Stimulated activated CD8-positive, alpha-beta memory T cell treated with anti-CD3 and anti-CD28 coated beads, Interleukin-12 subunit alpha, Interleukin-12 subunit beta, amount 100 ng/mL, for 1 hour (primary cell): ENCODE measurements around the gene HADHB.
"Not testable (repeated sequence)": the region's sequence is repeated elsewhere in the genome, so short reads cannot be mapped to it uniquely, and the experiment has no call there.

ENCODE experiments used
- DNase-seq: peaks from one replicate; pipeline ENCODE4 v3.0.0-alpha.2; 2020; ENCODE audit warnings: low read depth

The HADHB gene

GRCh38 chr2:26330114-26330549, 85.4 kb downstream of the HADHB start:
- peak; percentile 71 for DNase-seq

GRCh38 chr2:26330604-26331003, 85.9 kb downstream of the HADHB start:
- DNase-seq: no peak

GRCh38 chr2:26331321-26331720, 86.6 kb downstream of the HADHB start:
- not testable (repeated sequence) for DNase-seq

- no peak for DNase-seq
These were observed 88.6 kb downstream of the HADHB start for GRCh38 chr2:26333293-26333692.

GRCh38 chr2:26335231-26335630, 90.5 kb downstream of the HADHB start:
- DNase-seq: no peak

- DNase-seq: no peak
These were observed 92.0 kb downstream of the HADHB start for GRCh38 chr2:26336719-26337118.

GRCh38 chr2:26337298-26337697, 92.6 kb downstream of the HADHB start:
- no peak for DNase-seq
